ENCODE data around the gene PBX4. TPM values are rescaled to one million over a fixed set of nuclear protein-coding genes. Genes with fewer than 3 reads are reported as not detected.

PBX4 gene
- total and polyA plus RNA-seq, 10 of the 15 experiments (the other 5 are each of a cell fraction or from before 2014, with no cell fraction given), result 0.18 to 17.3 (median 4.2) TPM

GRCh38 chr19:19606021-19606420 is 12.5 kb downstream of the PBX4 start (continued):
- TF ChIP-seq E2F4 (IDR thresholded peaks at IDR 0.05; ENCODE audit: low read depth, low read length), result no peak
- TF ChIP-seq TCF12 (IDR thresholded peaks at IDR 0.05; ENCODE audit: low read depth, low read length), result no peak
- TF ChIP-seq SIX5 (IDR thresholded peaks at IDR 0.05; ENCODE audit: low read depth, low read length, severe bottlenecking), result no peak
- TF ChIP-seq SMC3 (IDR thresholded peaks at IDR 0.05; ENCODE audit: borderline replicate concordance, low read length), result no peak
- no peak for TF ChIP-seq ZBTB4 (CRISPR knock-in tag; IDR thresholded peaks at IDR 0.05)

GRCh38 chr19:19602713-19603324 is 15.7 kb downstream of the PBX4 start:
- ATAC-seq (no peak), FAIRE-seq (no peak), DNase-seq (ENCODE audit: low read depth, low spot score) (no peak)
- H3K79me2 ChIP-seq (ENCODE audit: control insufficient read depth, insufficient read depth, low read length), result peaks cover 3% of the 10 kb centered on the region
- no peak overlapping the region for H3K9ac ChIP-seq (ENCODE audit: control insufficient read depth, insufficient read depth, low read length)
- H3K9me3 ChIP-seq (replicated peaks; ENCODE audit: control insufficient read depth, insufficient read depth, low read length), result no peaks in the 10 kb centered on the region; the same call in 2 of the 3 replicates
- no TSS peak for BruUV-seq (replicated peaks)
- no peaks in the 10 kb centered on the region for H4K20me1 ChIP-seq (ENCODE audit: control insufficient read depth, insufficient read depth)
- peaks cover 44% of the 10 kb centered on the region for H3K4me1 ChIP-seq (ENCODE audit: control insufficient read depth, insufficient read depth, low read length)
- 5% methylated on average over 3 of the region's 3 CpGs for WGBS (ENCODE audit: insufficient coverage, insufficient replicate concordance, low lambda C conversion rate, missing lambda C conversion rate)
- intact Hi-C loops (cut with micrococcal nuclease; ENCODE audit: unreplicated experiment) (no loop called here), in situ Hi-C loops (cut with MboI) (no loop called here)
- H3K4me2 ChIP-seq (ENCODE audit: control insufficient read depth, insufficient read depth), result no peak overlapping the region
- no peak overlapping the region for H3K4me3 ChIP-seq
- H2AFZ ChIP-seq (ENCODE audit: control insufficient read depth, low read depth, low read length), result no peak overlapping the region
- ChIA-PET RAD21 (ENCODE audit: unreplicated experiment) (interaction anchor here (1.0 to 2.9 kb wide), 3 partner anchors 11 to 16 kb away, joined by 4 to 14 read pairs (median 4); no protein-coding TSS in a partner anchor), SMC1A (ENCODE audit: uncharacterized antibody, unreplicated experiment) (interaction anchor here (1.0 to 3.3 kb wide), 3 partner anchors 9 to 11 kb away, joined by 3 to 28 read pairs (median 8); no protein-coding TSS in a partner anchor), CTCF (interaction anchor here (0.8 to 1.2 kb wide), 3 partner anchors 12 to 48 kb away, joined by 3 read pairs; no protein-coding TSS in a partner anchor), POLR2A (interaction anchor here (0.7 to 4.2 kb wide), 7 partner anchors 9 to 59 kb away, joined by 3 to 23 read pairs (median 5); partner anchors contain the start of genes GMIP and PBX4)
- no peaks in the 10 kb centered on the region for H3K36me3 ChIP-seq (ENCODE audit: control insufficient read depth in 2 of 2, insufficient read depth in 2 of 2, low read length in 1 of 2)
- H3K27ac ChIP-seq (ENCODE audit: control insufficient read depth, insufficient read depth), result peak overlapping the region; percentile 10; the same call in 1 of the 2 replicates
- no peak for TF ChIP-seq NR2C2 (IDR thresholded peaks at IDR 0.05; ENCODE audit: borderline replicate concordance, control insufficient read depth, insufficient read length, low read depth)
- TF ChIP-seq PKNOX1 (IDR thresholded peaks at IDR 0.05), result peak; percentile 86
- TF ChIP-seq CREB1 (IDR thresholded peaks at IDR 0.05; ENCODE audit: low read depth), result no peak
- 0 out of 2 replicates have a peak, but pooled peaks have one; percentile 25 for TF ChIP-seq NFYB (IDR thresholded peaks at IDR 0.05; ENCODE audit: insufficient read depth, low read depth, low read length)
- TF ChIP-seq PBX3 (IDR thresholded peaks at IDR 0.05; ENCODE audit: insufficient replicate concordance, low read depth, low read length), result peak; percentile 48
- no peak for TF ChIP-seq SMAD1 (IDR thresholded peaks at IDR 0.05; ENCODE audit: low read depth, partially characterized antibody)
- TF ChIP-seq NKRF (conservative IDR thresholded peaks at IDR 0.05), result no peak
- no peaks in the 10 kb centered on the region for H3K27me3 ChIP-seq (replicated peaks in 1 of 2; ENCODE audit: control insufficient read depth in 2 of 2, insufficient read depth in 2 of 2, low read length in 1 of 2)
